NCI-H2107 (cell line): ENCODE measurements around the gene USP47.

Experiments used
- DNase-seq: peaks from one replicate; lab custom pipeline; 2025; lab: John Stamatoyannopoulos, UW

USP47 gene

DNA sequence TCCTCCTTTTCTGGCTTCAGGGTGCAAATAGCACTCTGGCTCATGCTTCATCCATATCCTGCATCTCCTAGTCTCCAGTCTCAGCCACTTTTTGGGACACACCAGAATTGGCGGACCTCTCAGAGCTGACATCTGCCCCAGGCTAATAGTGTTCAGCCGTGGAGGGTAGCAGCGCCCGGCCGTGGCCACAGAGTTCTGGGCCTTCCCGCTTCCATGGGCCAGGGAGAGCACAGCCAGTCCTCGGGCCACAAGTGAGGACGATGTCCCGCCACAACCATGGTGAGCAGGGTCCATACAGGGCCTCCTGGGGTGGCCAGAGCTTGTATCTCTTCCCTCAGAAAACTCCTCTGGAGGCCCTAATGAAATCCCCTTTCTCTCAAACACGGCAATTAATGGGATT lies 140.7 kb downstream of the USP47 start:
- no peak for DNase-seq

DNA sequence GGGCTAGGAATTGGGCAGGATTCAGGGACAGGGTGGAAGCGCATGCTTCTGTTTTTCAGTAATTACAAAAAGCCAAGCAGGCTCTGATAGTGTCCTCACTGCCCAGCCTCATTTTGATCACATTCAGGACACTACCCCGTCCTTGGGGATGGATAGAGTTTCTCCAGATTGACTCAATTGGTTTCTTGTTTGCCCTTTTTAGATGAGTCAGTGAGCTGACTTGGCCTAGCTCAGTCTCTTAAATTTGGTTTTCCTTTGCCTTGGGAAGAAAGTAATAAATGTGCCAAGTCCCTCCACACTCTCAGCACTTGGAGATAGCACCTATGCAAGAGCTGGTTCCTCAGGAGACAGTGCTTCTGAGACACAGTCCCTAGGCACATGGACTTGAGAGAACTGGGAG lies 141.2 kb downstream of the USP47 start:
- no peak for DNase-seq

DNA sequence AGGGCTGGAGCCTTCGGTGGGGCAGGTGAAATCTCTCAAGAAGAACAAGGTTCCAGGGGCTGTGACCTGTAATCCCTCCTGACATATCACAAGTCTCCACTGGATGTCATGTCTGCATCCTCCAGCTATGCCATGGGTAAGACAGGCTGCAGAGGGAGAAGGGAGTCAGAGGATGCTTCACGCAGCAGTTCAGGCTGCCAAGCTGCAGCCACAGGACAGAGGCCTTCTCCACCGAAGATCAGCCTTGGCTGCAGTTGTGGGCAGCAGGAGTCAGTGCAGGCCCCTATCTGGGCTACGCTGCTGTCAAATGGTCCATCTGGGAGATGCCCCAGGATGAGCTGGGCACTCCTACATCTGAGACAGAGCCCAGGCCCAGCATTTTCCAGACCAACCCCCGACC lies 141.7 kb downstream of the USP47 start:
- no peak for DNase-seq

DNA sequence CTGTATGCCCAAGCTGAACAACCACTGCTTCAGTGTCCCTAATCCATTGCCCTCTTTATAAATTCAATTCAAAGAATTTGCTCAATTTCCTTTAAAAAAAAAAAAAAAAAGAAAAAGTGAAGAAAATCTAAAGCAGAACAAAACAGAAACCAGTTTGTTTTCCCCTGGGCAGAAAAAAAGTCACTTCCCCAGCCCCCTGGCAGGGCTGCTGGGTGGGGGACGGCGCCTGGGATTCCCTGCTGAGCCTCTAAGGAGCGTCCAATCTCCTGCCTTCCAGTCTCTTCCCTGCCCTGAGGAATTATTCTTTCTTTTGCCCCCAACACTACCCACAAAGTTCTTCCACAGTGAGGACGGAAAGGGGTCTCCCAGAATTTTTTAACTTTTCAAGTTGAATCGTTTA lies 142.8 kb downstream of the USP47 start:
- no peak for DNase-seq

DNA sequence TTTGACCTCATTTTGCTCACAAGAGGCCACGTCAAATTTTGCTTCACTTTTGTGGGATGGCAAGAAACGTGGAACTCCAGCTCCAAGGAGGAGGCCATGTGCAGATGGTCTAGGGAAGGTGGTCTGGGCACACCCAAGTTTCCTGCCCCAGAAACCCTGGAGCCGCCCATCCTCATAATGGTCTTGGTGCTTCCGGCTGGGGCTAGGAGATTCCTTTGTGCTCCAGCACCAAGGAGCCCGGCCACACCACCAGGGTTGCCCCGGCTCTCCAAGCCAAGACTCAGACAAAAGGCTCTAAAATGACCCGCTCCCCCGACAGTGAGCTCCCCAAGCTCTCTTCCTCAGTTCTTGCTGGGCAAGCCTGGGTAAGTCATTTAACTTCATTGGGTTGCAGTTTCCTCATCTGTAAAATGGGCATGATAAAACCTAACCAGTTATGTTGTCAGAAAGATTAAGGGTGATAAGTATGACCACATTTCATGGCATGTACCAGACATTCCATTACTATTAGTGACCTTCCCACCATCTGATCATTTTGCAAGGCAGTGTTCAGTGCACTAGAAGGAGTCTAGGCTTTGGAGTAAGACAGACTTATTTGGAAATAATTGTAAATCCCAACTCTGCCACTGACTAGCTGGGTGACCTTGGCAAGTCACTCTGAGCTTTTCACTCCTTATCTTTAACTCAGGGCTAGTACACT lies 143.4 kb downstream of the USP47 start:
- DNase-seq = no peak

DNA sequence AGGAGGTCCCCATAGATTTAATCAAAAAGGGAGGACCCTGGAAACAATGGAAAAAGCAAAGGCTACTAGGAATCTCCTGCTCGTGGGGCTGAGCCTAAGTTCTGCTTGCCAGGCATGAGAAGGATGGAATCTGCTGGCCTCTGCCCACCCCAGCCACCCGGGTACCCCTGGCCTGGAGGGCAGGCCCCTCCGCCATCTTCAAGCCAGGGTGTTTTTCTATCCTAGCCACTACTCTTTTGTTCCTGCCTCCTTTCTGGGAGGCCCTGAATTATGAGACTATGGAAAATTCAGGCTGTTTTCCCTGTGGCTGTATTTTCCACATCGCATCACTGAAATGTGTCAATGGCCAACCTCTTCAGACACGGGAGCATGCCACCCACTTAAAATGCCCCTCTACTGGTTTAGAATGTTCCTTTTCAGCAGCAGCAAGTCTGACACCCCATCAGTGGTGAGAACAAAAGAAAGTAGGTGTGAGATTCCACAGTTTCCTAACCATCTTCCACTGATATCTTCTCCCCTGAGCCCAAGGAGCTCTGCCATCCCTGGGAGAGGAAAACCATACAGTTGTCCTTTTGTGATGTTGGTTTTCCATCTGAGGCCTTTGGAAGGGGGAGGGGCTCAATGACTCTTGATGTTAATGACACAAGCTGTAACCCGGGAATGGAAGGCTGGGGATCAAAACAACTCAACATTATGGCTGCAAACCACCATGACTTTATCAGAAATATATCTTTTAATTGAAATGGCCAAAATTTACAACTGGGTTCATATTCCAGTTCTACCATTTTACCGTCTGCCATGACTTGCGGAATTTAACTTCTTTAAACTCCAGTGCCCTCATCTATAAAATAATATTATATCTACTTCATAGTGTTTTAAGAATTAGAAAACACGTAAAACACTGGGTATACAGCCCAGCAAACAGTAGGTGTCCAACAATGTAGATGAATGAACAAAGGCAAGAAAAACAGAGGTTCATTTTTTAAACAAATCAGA lies 144.5 kb downstream of the USP47 start:
- no peak for DNase-seq

DNA sequence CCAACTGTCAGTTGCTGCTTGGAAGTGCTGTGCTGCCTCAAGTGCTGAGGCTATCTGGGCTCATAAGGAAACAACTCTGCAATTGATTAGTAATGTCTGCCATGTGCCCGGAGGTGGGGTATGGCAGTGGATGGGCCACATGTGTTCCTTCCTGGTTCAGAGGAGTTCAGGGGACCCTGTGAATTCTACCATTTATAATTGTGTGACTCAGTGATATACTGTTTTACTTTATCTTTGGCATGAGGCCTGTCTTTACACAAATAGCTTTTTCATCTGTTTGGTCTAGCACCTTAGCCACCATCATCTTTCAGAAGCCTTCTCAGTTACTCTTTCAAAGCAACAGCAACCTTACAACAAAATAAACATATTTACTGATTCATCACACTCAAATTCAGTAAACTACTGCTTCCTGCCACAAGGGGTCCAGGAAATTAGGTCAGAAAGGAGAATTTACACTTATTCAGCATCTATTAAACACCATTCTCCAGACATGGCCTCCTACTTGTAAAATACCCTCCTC lies 145.8 kb downstream of the USP47 start:
- DNase-seq = no peak

DNA sequence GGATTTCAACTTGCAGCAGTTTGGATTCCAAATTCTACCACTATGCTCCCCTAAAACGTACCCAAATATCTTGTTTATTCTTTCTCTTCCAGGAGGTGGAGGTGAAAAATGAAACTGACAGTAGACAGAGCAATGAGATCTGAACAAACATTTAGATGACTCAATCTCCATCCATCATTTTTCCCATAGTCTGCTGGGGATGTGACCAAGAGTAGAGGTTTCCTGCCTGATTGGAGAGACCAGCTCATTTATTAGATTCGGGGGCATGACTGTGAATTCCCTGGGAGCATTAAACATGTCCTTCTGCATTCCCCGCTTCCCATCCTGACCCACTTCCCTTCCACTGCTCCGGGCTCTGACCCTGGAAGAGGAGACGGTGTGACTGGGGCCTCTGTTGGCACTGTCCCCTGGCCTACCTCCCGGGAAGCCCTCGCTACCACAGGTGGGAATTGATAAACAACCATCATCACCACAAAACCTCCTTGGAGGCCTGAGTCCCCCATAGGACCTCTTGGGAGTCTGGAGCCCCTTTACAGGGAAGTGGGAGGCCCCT lies 146.4 kb downstream of the USP47 start:
- DNase-seq = no peak

DNA sequence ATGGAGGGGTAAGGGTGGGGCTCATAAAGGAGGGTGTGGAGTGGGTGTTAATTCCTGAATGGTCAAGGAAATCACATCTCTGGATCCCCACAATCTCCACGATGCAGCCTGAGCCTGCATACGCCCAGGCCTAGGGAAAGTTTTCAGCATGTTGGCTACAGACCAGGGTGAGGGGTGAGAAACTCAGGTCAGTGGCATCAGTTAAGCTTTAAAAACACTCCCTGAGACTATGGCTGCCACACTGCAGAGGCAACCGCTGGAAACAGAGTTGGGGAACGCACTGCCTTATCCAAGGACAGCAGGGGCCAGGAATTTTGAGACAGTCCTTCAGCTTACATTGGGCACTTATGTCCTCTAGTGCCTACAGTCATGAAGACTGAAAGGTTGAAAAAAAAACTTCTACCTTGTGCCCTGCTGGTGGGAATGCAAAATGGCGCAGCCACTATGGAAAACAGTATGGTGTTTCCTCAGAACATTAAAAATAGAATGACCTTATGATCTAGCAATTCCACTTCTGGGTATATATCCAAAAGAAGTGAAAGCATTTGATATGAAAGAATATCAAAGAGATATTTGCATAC lies 147.0 kb downstream of the USP47 start:
- no peak for DNase-seq

DNA sequence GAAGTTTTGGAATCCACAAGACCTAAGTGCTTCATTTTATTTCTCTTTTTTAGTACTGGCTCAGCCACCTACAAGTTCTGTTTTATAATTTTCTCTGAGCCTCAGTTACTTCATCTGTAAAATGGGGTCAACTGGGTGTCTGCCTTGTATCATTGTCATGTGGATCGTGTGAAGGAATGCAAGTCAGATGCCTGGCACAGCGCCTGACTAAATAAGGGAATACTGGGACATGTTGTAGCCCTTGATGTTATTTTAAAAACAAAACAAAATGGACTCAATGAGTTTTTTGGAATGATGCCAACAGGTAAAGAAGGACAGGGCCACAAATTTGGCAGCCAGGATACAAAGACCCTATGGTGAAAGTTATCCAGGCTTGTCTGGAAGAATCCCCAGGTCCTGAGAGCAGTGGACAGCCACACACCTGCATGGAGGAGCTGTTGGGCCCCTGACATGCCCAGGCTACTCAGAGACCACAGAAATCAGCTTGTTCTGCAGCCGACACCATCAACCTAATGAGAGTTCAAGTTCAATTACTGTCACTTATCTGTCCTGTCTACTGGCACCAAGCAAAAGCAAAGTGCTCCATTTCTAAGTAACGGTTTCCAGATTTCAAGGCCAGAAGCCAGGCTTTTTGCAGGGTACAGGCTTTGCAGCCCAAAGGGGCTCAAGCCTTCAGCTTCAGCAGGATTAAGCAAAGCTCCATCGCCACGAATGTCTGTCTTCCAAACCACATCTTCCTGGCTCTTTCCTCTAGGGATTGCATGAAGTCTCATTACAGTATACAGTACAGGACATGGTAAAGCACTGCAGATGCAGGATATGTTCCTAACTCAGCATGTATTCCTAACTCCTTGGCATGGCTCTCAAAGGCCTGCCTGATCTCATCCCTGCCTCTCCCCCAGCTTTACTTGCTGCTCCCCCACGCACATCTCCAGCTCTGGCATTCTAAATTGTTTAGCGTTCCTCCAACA lies 148.3 kb downstream of the USP47 start:
- no peak for DNase-seq

DNA sequence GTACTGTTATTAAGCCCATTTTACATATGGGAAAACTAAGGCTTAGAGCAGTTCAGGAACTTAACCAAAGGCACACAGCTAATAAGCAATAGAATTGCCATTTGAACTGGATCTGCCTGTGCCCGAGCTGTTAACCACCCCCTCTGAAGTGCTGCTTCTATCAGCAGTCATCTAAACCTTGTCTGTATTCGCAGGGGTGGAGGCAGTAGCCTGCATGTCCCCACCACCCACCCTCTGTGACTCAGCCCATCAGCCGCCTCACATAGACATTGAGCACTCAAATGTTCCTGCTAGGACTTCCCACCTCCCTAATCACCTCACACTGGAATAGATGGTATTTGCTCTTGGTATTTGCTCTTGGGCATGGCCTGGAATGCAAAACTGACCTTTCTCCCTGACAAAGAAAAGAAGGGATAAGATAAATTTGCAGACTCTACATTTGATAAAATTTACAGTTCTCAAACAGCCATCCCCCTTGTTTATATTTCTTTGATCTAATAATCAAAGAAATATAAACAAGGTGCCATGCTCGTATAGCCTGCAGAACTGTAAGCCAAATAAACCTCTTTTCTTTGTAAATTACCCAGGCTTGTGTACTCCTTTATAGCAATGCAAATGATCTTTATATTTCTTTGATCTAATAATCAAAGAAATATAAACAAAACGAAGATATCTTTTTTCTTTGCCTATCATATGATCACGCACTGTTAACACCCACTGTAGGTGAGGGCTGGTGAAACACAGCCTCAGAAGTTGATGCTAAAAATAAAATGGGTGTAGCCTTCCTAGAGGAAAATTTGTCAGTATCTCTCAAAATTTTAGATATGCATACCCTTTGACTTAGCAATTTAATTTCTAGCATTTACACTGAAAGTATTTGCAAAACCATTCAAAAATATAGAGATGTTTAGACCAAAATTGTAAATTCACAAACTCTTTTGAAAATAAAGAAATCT lies 150.8 kb downstream of the USP47 start:
- no peak for DNase-seq

DNA sequence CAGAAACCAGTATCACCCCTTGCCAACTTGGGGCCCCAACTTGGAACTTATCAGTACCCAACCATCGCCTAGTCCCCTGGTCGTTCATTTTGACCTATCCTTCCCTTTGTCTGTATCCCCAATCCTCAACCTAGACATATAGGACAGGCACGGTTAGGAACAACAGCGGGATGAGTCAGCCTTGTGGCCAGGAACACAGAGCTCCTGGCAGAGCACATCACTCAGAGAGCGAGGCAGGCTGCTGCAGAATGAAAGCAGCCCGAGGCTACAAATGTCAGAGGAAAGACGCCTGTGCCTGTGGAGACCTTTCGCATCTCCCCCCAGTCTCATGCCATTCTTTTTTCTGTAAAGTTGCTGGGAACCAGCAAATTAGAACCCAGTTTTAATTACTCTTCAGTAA lies 152.1 kb downstream of the USP47 start:
- DNase-seq = no peak

DNA sequence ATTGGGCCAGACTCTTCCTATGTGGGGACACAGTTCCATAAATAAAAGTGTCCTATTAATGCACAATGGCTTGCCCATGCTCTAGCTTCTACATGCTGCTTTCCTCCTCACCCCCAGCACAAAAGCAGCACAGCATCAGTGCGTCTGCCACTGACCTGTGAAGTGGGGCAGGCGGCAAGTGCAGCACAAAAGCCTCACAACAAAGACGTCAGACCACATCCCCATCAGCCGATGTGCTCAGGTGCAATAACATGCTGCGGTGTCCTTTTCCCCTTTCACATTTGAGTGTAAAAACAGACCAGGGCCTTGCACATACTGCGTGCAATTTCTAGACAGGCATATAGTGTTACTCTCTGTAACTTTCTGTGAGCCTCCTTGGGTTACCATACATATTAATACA lies 153.8 kb downstream of the USP47 start:
- peak; percentile 65 for DNase-seq

DNA sequence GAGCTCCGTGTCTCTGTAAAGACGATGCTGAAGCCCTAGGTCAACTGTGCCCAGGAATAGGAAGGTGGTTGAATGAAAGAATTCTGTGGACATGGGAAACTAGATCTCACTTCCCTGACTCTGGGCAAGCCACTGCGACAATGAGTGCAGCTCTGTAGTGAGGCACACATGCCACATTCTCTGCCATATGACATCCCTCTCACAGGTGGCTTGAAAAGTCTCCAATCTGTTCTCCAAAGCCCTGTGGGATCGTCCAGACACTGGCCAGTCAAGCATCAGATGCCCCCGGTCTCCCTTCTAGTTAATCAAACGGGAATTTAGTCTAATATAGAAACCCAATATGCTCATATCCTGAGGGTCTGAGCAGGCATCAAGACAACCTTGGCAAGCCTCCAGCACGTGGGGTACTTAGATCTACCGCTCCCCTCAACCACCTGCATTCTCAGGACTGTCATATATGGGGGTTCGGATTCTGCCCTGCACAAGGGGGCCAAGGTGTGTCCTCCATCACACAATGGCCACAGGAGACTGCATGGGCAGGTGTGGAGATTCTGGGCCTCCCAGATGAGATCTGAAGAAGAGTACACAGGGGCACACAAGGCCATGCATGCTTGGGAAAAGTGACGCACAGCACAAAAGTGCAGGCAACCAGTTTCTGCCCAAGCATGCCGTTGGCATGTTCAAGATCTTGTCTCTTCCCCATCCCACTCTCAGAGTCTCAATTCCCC lies 154.7 kb downstream of the USP47 start:
- DNase-seq = no peak

DNA sequence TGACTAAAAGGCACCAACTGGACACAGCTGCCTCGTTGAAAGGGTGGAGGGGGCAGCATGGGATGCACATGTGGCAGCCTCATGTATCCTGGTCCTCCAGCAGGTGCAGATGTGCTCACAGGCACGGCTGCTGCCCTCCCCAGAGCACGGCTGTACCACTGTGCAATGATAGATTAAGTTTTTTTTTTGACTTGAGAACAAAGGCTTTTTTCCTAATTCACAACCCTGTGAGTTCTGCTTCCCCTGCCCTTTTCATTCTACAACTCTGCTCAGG lies 155.2 kb downstream of the USP47 start:
- no peak for DNase-seq

DNA sequence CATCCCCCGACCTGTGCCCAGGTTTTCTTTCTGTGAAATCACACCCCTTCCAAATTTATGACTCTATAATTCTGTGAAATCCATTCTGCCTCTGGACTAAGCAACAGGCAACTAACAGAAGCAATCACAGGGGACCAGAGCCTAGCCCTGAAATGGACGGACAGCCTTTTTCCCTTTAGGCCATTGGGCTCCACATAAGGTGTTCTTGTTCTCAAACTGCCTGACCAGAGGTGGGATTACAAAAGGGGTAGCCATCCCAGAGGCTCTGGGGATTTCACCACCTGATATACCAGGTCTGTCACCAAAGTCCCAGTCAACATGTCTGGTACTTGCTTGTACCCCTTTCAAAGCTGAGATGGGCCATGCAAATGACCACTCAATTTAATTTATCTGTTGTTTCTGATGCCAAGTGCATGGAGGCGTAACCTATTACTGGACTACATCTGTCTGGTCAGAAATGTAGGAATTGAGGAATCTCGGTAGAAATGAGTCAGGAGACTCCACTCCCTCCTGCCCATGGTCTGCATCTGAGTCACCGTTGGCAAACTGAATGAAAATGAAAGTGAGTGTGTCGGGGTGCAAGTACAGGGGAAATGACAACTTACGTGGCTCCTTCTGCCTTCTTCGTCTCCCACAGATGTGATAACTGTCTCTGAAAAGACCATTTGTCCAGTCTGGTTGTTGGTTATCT lies 156.5 kb downstream of the USP47 start:
- no peak for DNase-seq

DNA sequence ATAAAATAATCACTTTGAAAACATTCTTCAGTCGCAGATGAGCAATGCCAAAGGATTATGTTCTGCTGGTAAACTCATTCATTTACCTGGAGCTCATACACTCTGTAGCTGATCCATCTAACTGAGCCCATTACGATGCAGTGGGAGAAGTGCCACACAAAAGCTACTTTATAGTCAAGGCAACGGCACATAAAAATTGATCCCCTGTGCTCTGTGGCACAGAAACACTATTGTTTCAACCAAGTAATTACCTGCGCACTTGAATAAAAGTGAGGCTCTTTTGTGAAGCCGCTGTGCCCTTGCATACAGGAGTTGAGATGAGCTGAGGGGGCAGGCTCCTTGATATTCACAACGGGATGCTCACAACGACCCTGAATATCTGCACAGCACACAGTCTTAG lies 159.4 kb downstream of the USP47 start:
- peak; percentile 60 for DNase-seq

DNA sequence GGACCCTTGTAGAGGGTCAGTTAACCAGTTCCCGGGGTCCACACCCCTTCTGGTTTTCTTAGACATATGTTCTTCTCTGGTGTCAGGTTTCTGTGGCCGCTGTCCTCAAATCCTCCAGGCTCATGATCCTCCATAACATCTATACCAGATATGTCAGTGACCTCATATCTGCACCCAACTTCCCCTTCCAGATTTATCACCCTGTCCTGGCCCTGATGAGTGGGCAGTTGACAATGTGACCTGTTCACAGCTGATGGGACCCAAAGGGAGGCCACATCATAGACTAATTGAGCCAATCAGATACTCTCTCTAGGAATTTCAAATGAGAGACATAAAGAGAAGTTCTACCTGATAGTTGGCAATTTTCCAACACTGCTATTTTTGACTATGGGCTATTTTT lies 161.6 kb downstream of the USP47 start:
- no peak for DNase-seq

DNA sequence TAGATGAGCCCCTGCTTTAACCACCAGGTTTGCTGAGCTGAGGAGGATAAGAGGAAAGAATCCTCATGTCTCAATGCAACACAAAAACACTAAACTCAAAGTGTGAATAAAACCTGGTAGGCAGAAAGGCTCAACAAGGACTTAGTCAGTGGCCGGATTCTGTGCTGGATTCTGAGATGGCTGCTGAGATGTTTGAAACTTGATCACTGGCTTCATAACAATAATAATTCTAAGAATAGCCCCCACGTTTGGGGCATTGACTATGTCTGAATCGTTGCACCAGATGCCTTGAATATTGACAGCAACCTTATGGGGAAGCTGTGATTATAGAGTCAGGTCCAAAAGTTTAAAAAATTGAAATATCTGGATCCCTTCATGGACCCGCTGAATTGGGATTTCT lies 162.0 kb downstream of the USP47 start:
- no peak for DNase-seq
